NCI-H187 (cell line): ENCODE data around the gene MYO10.
A peak's percentile ranks its signal among the peaks of the same experiment; 100 is the strongest.

Experiments
- DNase-seq, 2 experiments: peaks; one replicate each; lab custom pipeline; 2025; lab: John Stamatoyannopoulos, UW

MYO10 gene

DNA sequence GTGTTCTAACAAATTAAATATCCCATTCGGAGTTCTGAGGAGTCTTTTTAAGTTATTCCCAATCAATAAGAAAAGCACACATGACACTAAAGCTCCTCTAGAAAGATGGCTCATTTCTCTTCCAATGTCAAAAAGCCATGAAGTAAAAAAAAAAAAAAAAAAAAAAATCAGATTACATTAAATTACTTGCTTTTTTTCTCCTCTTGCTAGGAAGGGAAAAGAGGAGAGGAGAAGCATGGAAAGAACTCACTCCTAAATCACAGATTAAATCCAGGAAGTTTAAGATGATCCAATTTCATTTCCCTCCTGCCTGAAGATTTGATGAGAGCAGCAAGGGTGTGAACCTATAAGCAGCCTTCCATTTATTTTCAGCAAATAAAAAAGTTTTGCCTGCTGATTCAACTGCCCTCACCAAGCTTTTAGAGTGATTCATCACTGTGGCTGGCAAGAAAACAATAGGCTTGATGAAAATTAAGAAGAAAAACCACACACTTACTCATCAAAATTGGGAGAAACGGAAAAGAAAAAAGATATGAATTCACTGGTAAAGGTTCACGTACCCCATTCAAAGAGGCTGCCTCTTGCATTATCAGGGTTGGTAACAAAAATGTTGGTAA lies 19.7 kb downstream of the MYO10 start:
- DNase-seq: no peak

DNA sequence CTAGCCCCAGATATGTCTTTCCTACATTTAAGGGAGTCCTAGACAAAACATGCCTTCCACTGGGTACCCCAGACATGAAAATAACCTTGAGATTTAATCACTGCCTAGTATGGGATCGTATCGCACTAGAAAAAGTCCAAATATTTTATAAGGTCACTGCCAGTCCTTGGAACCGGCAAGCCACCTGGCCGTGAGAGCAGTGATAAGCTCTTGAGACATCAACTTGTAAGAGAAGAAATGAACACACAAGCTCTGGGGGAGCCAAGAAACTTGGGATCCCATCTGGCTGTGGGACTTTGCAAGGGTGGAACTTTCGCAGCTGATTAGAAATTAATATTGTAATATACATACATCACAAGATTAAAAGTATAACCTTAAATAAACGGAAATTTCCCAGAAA lies 21.5 kb downstream of the MYO10 start:
- no peak for DNase-seq

DNA sequence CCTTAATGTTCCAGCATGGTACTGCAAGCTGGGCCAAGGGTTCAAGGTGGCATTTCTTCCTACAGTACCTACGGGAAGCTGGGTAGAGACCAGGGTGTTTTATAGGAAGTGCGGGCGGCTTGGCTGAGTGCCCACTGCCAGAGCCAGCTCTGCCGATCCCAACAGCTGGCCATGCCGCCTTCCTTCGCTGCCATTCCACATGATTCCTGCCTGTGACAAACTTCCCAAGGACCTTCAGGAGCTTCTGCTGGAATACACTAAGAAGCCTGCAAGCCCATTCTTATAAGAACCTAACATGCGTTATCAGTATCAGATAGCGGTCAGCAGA lies 22.0 kb downstream of the MYO10 start:
- DNase-seq: no peak

DNA sequence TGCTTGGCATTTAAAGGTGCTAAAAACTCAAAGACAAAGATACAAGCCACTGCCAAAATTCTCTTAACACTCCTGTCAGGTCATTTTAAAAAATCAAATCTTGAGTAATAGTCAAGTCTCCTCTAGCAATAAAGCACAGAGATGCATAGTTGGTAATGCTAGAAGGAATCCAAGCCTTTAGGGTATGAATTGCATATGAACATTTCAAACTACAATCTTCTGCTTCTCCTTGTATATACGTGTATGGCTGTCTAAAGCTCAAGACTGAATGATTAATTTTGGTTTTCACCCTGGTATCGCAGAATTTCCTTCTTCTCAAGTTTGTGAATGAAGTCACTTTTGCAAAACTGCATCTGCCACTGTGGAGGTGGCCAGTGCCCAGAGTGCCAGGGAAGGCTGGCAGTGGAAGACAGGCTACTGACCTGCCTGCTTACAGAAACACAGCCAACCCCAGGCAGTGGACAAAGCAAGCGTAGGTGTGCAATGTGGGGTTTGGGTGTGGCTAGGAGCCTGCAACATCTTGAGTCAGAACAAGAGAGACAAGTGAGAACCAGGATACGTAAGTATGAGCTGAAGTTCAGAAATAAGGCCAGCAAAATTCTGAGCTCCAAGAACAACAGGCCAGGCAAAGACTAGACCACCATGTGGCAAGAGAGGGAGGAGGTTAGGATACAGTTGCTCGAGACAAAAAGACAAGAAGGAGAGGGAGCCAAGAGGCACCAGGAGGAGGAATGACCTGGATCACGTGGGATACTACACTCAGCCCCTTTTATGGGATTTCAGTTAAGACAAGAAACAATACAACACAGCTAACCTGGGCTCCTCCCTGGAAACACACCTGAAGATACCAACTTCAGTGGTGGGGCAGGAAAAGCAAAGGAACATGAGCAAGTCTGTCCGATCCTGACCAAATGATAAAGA lies 22.6 kb downstream of the MYO10 start:
- no peak for DNase-seq

DNA sequence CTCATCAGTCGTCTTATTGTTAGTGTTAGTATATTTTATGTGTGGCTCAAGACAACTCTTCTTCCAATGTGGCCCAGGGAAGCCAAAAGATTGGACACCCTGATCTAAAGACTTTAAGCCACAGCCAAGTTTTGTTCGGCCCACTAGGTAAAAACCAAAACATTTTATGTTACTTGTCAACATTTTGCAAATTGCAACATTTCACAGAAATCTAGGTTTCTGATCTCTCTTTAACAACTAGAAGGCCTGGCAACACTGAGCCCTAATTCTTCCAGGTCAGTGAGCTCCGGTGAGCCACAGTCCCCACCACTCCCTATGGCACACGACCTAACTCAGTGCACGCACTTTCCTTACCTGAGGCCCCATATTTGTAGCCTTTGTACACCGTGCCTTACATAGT lies 24.0 kb downstream of the MYO10 start:
- no peak for DNase-seq

DNA sequence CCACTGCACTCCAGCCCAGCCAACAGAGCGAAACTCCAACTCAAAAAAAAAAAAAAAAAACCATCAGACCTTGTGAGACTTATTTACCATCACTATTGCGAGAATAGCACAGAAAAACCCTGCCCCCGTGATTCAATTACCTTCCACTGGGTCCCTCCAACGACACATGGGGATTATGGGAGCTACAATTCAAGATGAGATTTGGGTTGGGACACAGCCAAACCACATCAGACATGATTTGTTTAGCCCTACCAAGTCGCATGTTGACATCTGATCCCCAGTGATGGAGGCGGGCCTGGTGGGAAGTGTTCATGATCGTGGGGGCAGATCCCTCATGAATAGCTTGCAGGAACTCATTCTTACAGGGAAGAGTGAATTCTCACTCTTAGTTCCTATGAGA lies 26.6 kb downstream of the MYO10 start:
- DNase-seq: no peak

DNA sequence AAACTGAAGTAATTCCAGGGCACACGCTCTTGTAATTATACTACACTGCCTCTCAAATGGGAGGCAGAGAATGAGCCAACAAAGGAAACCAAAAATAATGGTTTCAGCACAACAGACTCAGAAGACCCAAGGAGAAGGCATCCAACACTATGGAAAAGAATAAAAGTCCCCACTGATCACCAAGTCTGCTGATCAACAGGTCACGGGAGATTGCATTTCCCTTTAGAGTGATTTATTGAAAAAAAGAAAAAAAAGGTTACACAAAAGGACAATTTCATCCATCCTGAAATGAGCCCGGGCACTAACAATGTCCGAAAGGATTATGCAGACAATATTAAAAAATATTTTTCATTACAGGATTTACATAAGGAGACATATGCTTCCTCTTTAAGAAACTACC lies 28.8 kb downstream of the MYO10 start:
- no peak for DNase-seq

DNA sequence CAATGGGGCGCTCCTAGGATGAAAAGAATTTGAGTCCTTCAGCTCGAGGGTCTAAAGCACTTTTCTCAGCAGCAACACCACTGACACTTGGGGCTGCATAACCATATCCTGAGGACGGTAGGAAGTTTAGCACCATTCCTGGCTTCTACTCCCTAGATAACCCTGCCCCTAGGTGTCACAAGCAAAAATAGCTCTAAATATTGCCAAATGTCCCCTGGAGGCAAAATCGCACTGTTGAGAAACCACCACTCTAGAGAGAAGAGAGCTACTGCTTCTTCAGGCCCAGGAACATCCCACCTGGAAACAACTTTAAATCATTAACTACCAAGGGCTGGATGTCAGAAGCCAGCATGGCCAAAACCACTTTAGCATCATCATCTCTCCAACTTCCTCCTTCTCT lies 29.8 kb downstream of the MYO10 start:
- DNase-seq: no peak

DNA sequence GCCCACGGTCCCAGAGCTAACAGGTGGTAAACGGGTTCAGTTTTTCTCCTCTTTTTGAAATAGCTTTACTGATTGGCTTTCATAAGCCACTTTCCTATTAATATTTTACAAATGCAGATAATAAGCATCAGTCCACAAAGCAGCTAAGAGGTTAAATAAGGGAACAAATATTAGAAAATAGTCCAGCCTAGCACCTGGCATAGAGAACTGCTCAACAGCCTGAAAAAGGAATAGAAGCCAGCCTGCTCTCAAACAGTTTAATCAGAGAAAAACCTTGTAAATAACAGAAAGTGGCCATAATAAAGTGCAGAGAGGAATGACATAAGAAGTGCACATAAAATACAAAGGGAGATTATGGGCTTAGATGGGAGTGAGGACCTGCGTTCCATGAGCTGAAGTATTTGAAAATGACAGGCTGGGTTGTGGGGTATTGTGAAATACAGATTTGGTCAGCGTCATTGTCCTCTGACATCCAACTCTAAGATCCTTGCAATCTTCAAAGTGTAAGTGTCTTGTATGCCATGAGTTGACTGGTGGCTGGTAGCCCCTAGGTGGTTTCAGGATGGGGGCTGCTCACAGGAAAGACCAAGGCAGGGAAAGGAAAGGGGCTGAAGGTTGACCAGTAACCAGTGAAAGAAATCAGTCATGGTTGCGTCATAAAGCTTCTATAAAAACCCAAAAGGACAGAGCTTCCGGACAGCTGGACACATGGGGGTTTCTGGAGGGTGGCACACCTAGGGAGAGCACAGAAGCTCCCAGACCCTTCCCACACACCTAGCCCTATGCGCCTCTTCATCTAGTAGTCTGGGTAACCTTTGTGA lies 32.4 kb downstream of the MYO10 start:
- no peak for DNase-seq

DNA sequence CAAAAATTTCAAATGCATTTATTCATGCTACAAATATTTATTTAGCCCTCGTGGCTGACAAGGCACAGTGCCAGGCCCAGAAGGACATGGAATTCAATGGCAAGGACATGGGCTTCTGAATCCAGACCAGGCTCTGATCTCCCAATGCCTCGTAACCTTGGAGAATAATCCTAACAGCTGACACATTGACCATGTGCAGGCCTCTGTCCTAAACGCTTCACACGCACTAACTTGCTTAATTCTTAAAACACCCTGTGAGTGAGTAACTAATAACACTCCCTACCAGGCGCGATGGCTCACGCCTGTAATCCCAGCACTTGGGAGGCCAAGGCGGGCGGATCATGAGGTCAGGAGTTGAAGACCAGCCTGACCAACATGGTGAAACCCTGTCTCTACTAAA lies 33.2 kb downstream of the MYO10 start:
- no peak for DNase-seq

DNA sequence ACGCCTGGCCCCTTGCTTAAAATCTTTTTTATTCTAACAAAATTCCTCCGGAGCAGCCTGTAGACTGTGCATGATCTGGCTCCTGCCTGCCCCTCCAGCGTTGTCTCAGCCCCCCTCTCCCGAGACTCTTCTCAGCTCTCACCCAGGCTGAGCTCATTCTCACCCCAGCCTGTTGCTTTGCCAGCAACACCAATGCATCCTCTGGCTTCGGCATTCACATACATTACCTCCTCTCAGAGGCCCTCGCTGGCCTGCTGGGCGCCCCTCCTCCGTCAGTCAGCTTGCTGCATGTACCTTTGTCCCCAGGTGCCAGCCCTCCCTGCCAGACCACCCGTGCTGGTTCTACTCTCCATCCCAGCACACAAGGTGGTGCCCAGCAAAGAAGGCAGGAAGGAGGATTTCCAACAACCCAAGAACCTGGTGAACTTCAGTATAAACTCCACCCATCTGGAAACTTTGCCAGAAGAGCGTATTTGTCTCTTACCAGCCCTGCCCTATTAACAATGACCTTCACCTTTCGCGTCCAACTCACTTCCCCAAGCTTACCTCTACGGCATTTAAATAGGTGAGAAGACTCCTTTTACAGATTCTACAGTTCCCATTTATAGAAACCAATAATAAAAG lies 35.0 kb downstream of the MYO10 start:
- no peak for DNase-seq

DNA sequence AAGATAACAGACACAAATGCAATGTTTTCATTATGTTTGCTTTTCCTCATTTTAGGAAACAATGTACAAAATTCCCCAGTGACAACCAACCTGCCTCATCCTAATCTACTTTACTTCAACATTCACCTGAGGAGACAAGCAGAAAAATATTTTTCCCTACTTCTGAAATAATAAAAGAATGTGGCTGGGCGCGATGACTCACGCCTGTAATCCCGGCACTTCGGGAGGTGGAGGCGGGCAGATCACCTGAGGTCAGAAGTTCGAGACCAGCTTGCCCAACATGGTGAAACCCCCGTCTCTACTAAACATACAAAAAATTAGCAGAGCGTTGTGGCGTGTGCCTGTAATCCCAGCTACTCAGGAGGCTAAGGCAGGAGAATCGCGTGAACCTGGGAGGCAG lies 36.9 kb downstream of the MYO10 start:
- DNase-seq: no peak

DNA sequence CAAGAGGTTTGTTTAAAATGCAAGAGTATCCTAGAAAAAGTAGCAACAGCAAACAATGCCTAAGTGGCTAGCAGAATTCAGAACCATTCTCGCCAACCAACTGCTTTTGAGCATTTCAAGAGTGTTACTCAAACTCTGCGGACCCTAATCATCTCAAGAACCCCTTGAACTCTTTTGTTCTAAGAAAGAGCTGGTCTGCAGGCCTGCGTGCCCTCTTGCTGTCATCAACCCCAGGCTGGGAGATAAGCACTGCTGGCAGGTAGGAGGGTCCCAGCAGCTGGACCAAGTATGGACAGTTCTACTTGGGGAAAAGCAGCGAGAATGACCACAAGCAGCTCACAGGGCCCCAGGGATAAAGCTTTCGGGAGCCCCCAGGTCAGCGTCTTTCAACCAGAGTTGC lies 38.3 kb downstream of the MYO10 start:
- DNase-seq: no peak

DNA sequence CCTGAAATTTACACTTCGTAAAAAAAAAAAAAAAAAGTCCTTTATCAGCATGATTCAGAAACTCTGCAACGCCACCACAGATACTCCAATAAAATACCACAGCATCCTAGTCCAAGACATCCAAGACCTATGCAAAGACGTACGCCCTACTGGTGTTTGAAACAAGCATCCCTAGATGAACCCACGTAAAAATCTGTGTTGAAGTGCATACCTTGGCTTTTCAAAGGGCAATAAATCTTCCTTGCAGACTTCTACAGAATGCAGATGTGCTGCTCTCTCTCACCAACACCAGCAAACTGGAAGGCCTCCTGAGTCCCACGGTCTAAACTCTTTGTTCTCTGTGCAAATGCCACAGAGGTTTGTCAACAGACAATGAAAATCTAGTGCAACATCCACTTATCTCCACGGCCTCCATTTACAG lies 38.8 kb downstream of the MYO10 start:
- peak in 1 of 2 experiments; percentile 18 for DNase-seq

DNA sequence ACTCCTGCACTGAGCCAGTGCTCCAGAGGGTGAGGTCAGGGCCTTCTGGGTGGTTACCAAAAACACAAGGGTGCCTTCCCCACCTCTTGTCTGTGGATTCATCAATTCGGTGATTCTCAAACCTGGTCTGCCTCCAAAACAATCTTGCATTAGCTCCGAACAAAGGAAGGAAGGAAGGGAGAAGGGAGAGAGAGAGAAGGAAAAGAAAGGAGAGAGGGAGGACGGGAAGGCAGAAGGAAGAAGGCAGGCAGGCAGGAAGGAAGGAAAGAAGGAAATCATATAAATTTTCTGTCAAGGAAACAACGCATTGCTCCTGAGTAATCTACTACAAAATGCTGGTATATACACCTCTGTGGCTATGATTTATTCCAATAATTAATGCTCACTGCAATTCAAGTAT lies 39.3 kb downstream of the MYO10 start:
- DNase-seq: no peak

DNA sequence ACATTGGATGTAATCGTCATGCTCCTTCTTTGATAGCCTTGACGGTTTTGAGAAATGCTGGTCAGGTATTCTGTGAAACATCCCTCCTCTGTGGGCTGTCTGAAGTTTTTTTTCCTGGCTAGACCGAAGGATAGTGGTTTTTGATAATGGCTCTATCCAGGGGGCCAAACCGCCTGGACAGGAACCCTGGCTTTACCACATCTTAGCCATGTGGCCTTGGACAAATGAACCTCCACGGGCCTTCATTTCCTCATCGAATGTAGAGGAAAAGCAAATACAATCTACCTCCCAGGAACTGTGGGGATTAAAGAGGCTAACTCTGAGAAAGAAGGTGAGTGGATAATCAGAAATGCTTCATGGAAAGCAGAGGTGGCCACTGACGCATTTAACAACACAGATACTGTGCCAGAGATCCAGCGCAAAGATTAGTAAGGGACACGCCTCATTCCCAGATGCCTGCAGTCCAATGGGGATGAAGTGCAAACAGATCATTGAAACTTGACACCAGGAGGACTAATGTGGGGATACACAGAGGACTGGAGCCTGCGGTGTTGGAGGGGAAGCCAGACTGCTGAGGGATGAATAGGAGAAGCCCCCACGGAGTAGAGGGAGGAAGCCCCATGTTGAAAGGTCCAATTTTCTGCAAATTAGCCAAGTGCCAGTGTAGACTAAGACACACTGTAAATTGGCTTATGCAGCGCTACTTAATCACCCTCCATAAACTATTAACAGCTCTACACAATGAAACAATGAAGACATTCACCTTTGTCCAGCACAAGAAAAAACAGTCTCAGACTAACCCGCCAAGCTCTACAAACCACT lies 41.6 kb downstream of the MYO10 start:
- peak; percentile 9 to 51 for DNase-seq

DNA sequence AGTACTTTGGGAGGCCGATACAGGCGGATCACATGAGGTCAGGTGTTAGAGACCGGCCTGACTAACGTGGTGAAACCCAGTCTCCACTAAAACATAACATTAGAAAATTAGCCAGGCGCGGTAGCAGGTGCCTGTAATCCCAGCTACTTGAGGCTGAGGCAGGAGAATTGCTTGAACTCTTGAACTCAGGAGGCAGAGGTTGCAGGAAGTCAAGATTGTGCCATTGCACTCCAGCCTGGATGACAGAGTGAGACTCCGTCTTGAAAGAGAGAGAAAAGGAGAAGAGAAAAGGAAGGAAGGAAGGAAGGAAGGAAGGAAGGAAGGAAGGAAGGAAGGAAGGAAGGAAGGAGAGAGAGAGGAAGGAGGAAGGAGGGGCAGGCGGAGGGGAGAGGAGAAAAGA lies 45.1 kb downstream of the MYO10 start:
- no peak for DNase-seq

DNA sequence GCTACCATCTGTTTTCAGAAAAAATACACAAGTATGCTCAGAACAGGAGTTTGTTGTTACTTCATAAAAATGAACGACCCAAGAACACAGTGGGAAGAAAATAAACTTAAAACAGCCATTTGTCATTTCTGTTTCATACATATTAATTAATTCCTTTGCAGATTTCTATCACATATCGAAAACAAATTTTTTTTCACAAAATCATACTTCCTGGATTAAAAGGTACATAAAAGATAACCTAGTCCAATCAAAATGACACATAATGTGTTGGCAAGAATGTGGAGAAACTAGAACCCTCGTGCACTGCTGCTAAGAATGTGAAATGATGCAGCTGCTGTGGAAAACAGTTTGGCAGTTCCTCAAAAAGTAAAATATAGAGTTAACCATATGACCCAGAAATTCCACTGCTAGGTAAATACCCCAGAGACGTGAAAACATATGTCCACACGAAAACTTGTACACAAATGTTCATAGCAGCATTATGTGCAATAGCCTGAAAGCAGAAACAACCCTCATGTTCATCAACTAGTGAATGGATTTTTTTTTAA lies 46.0 kb downstream of the MYO10 start:
- no peak for DNase-seq

DNA sequence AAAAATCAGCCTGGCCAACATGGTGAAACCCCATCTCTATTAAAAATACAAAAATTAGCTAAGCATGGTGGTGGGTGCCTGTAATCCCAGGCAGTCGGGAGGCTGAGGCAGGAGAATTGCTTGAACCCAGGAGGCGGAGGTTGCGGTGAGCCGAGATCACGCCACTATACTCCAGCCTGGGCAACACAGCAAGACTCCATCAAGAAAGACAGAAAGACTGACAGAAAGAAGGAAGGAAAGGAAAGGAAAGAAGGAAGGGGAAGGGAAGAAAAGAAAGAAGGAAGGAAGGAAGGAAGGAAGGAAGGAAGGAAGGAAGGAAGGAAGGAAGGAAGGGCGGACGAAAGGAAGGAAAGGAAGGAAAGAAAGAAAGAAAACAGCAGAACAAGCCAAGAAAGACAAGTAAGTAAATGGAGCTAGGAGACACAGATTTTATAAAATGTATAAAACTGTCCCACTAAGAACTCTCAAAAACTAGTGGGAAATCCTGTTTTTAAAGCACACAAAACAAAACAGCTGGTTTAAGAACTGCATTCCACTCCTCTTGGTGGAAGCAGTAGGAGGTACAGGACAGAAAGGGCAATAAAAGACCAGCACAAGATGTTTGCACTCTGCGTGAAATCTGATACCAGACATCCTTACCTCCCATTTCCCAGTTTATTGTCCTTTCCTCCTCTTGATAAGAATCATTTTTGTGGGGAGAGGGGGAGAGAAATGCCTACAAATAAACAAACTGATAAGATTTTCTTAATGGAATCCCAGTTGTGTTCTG lies 46.7 kb downstream of the MYO10 start:
- no peak for DNase-seq

DNA sequence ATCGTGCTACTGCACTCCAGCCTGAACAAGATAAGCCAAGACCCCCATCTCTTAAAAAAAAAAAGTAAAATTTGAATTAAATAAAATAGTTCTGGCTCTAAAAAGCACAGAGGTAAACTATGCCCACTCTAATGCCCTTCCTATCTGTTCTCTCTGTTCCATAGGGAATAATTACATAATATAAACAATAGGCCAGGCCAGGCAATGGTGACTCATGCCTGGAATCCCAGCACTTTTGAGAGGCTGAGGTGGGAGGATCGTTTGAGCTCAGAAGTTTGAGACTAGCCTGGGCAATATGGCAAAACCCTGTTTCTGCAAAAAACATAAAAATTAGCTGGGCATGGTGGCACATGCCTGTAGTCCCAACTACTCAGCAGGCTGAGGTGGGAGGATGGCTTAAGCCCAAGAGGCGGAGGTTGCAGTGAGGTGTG lies 47.4 kb downstream of the MYO10 start:
- no peak for DNase-seq
